22Rv1 (cell line): ENCODE measurements around the gene TEKT5.

Source experiments
- H3K27ac ChIP-seq: fragments of 450-650 bp; 2 replicates; pipeline ENCODE4 v1.5.1; 2017
- CTCF ChIP-seq: fragments of 450-650 bp; IDR thresholded peaks from 2 replicates; pipeline ENCODE4 v1.5.1; 2017; ENCODE audit warnings: mild to moderate bottlenecking
- ZFX ChIP-seq: fragments of 450-650 bp; IDR thresholded peaks from 2 replicates; pipeline ENCODE4 v1.6.1; 2017; ENCODE audit warnings: antibody characterized with exemption, borderline replicate concordance

The TEKT5 gene

GRCh38 chr16:10589109-10589508 is 105.6 kb downstream of the TEKT5 start:
- H3K27ac ChIP-seq: no peak overlapping the region
- TF ChIP-seq CTCF (no peak), ZFX (no peak)

- TF ChIP-seq CTCF (no peak), ZFX (no peak)
- H3K27ac ChIP-seq: no peak overlapping the region
These were observed 107.1 kb downstream of the TEKT5 start for GRCh38 chr16:10587622-10588021.

GRCh38 chr16:10584981-10585438 is 109.7 kb downstream of the TEKT5 start:
- H3K27ac ChIP-seq: no peak overlapping the region
- TF ChIP-seq ZFX: no peak
- no peak for TF ChIP-seq CTCF

- no peak overlapping the region for H3K27ac ChIP-seq
- no peak for TF ChIP-seq CTCF
- TF ChIP-seq ZFX: no peak
These were observed 111.5 kb downstream of the TEKT5 start for GRCh38 chr16:10583269-10583668.

- no peak for TF ChIP-seq CTCF
- TF ChIP-seq ZFX: no peak
- H3K27ac ChIP-seq: no peak overlapping the region
These were observed 113.2 kb downstream of the TEKT5 start for GRCh38 chr16:10581507-10581906.

GRCh38 chr16:10580883-10581247 is 113.9 kb downstream of the TEKT5 start:
- no peak overlapping the region for H3K27ac ChIP-seq
- TF ChIP-seq ZFX (no peak), CTCF (no peak)

GRCh38 chr16:10579965-10580882 is 114.5 kb downstream of the TEKT5 start, which contains the start of gene EMP2:
EMP2 (minus strand) TSS chr16:10580598; CDS start chr16:10547617, 32,981 bp downstream.
- H3K27ac ChIP-seq: no peak within 1 kb of the TSS
- peak; percentile 23 for TF ChIP-seq CTCF
- TF ChIP-seq ZFX: no peak
